ENCODE measurements around the gene GPD1L.
"Not testable (repeated sequence)": the region's sequence is repeated elsewhere in the genome, so short reads cannot be mapped to it uniquely, and the experiment has no call there.

GRCh38 chr3:32190556-32190955 lies 84.1 kb downstream of the GPD1L start:
- TF ChIP-seq, protein P1, sequence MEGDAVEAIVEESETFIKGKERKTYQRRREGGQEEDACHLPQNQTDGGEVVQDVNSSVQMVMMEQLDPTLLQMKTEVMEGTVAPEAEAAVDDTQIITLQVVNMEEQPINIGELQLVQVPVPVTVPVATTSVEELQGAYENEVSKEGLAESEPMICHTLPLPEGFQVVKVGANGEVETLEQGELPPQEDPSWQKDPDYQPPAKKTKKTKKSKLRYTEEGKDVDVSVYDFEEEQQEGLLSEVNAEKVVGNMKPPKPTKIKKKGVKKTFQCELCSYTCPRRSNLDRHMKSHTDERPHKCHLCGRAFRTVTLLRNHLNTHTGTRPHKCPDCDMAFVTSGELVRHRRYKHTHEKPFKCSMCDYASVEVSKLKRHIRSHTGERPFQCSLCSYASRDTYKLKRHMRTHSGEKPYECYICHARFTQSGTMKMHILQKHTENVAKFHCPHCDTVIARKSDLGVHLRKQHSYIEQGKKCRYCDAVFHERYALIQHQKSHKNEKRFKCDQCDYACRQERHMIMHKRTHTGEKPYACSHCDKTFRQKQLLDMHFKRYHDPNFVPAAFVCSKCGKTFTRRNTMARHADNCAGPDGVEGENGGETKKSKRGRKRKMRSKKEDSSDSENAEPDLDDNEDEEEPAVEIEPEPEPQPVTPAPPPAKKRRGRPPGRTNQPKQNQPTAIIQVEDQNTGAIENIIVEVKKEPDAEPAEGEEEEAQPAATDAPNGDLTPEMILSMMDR (conservative IDR thresholded peaks at IDR 0.05 in 1 of 2, IDR thresholded peaks at IDR 0.05 in 1 of 2; ENCODE audit: extremely low read depth in 1 of 2, insufficient read depth in 1 of 2, low read depth in 1 of 2, low read length in 2 of 2), result not testable (repeated sequence)
- TF ChIP-seq EZH2 (IDR thresholded peaks at IDR 0.05; ENCODE audit: borderline replicate concordance, low read length), result not testable (repeated sequence)

Data from mammary epithelial cell (primary cell).